GM12891 (cell line): ENCODE measurements around the gene URB2.

ENCODE experiments used
- POLR2A ChIP-seq: IDR thresholded peaks from 2 replicates; pipeline ENCODE4 v1.6.1; 2011; ENCODE audit warnings: low read depth, low read length, control low read depth
- POLR2AphosphoS5 ChIP-seq: IDR thresholded peaks from 2 replicates; pipeline ENCODE4 v1.6.1; 2011; ENCODE audit warnings: low read depth, low read length, control low read depth
- SPI1 ChIP-seq: IDR thresholded peaks from 2 replicates; pipeline ENCODE4 v1.6.1; 2011; ENCODE audit warnings: low read depth, low read length, control low read depth
- TAF1 ChIP-seq: IDR thresholded peaks from 2 replicates; pipeline ENCODE4 v1.6.1; 2011; ENCODE audit warnings: low read depth, low read length, control low read depth

DNA sequence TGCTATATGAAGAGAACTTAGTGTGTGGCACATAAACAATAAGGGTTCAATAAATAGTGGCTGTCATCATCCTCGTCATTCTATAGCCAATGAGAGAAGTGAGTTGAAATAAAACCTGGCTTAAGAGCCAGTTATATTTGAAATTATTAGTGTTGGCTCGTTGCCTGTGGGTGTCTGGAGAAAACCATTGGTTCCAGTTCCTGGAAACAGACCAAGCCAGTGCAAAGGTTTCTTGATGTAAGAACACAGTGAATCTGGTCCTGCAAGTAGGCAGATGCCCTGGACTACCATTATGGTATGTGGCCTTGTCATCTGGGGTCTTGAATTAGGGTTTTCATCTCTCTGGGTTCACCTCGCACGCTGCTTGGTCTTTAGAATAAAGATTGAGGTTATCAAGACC is 43.3 kb downstream of the URB2 start:
- no peak for TF ChIP-seq POLR2AphosphoS5
- no peak for TF ChIP-seq TAF1
- TF ChIP-seq POLR2A = no peak
- no peak for TF ChIP-seq SPI1
